Stimulated activated CD4-positive, alpha-beta T cell treated with anti-CD3 and anti-CD28 coated beads, Interleukin-1b, Interleukin-23, amount 100 ng/mL, for 24 hours (primary cell): Measurements from ENCODE around the gene RPRD2.
"Not testable (repeated sequence)": the region's sequence is repeated elsewhere in the genome, so short reads cannot be mapped to it uniquely, and the experiment has no call there.

Experiments used
- DNase-seq, 4 experiments: peaks; one replicate each; pipeline ENCODE4 v3.0.0-alpha.2; 2020; ENCODE audit warnings: low read depth in 4 of 4, low spot score in 1 of 4

Gene RPRD2

DNA sequence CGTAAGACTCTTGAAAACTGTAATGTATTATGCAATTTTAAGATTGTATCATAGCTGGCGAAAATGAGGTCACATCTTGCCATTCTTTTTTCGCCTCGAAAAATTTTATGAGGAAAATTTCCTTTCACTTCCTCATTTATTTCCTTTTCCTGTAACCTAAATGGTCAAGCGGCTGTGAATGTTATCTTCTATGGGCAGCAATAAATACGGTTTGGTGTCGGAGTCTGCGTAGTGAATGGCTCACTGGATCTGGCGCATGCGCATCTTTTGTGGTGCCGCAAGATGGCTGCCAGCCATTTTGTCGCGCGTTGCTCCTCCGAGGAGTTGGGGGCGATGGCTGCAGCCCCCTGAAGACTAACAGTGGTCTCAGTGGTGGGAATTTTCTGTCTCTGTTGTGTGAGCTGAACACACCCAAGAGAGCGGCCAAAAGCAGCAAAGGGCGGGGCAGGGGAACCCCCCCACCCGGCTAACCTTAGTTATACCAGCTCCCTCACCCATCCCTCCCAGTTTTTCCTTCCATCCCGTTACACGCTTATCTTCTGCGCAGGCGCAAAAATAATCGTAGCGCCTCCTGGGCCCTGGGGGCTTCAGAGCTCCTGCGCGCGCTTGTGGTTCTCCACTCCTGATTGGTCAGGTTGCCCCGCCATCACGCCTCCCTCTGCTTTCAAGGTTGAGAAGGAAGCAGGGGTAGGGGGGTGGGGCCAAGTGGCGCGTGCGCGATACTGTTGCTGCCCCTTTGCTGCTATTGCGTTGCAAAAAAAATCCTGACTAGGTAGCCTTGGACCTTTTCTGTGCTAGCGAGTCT is at the start of gene RPRD2:
Gene RPRD2 (plus strand): TSS at position 722 of the 805 bp plus-strand sequence. CDS start 568 bp downstream, outside the sequence.
- DNase-seq = peak; percentile 90 to 98 (median 98)

DNA sequence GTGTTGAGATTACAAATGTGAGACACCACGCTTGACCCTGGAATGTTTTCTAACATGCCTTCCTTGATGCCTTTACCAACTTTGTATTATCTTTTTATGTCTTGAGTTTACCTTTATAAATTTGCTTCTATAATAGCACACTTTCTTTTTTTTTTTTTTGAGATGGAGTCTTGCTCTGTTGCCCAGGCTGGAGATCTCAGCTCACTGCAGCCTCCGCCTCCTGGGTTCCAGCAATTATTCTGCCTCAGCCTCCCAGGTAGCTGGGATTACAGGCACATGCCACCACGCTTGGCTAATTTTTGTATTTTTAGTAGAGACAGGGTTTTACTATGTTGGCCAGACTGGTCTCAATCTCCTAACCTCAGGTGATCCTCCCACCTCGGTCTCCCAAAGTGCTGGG is 49.3 kb upstream of the RPRD2 start:
- DNase-seq = not testable (repeated sequence)

DNA sequence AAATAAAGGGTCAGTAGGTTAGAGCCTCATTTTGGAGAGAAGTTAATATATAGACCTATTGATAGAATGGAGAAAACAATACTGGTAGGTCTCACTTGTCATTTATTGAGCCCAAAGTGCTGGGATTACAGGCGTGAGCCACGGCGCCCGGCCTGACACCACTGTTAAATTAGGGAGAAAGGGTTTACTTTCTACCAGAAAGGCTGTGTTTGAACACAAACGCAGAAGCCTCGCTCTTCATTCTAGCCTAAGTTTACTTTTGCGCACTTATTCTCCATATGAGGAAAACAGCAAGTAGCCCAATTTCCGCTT is 43.3 kb upstream of the RPRD2 start:
- DNase-seq = no peak

DNA sequence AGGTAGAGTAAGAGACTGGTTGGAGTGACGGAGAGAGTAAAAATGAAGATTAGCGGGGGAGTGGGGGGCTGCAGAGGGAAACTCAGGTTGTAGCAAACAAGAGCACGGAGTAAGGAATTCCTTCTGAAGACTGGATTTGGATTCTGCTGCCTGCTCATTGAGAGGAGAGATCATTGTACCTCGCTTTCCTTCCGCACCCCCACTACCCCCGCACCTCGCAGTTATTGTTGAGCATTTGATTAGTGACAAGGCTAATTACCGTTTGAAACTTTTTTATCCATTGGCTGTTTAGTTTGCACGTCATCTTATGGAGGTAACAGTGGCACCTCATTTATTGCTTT is 42.2 kb upstream of the RPRD2 start:
- DNase-seq = peak in 1 of 4 experiments; percentile 1

DNA sequence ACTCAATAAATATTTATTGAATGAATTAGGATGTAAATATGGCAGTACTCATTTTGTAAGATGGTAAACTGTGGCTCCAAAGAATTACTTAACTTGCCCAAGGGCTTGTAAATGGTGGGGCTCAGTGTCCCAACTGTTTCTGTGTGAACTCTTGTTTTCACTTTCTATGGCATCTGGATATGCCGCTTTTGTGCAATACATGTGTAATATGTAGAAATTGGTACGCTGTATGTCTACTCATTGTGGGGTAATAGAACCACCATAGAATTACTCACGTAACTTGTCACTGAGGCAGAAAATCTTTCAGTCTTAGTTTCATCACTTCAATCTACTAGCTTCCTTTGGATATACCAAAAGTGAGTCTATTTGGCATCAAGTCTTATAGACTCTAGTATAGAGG is 41.6 kb upstream of the RPRD2 start:
- peak in 1 of 4 experiments; percentile 5 for DNase-seq

DNA sequence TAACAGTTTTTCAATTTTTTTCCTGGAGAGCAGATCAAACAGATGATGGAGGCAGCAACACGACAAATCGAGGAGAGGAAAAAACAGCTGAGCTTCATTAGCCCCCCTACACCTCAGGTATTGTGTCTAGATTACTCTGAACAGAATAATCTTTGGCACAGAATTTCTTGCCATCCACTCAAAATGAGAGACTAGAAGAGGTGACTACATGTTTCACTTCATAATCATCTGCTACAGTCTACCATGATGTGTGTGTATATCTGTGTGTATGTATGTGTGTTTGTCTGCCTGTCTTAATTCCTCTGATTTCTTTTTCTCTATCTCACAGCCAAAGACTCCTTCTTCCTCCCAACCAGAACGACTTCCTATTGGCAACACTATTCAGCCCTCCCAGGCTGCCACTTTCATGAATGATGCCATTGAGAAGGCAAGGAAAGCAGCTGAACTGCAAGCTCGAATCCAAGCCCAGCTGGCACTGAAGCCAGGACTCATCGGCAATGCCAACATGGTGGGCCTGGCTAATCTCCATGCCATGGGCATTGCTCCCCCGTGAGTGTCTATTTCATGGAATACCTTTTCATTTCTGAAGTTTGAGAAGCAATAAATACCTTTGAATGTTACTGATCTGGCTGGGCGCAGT is 31.2 kb upstream of the RPRD2 start:
- DNase-seq = no peak

DNA sequence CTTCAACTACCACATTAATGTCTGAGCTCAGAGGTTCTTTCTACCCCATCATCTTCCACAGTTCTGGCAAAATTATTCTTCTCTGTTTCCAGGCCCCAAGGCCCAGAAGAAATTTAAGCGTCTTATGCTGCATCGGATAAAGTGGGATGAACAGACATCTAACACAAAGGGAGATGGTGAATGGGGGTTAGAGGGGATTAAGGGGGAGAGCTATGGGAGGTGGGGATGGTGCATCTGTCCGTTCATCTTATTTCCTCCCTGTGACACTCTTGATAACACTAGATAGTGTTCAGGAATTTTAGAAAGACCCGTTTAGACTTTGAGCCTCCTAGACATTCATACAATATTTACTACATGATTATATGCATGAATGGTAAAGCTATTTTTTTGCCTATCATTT is 17.6 kb upstream of the RPRD2 start:
- no peak for DNase-seq

DNA sequence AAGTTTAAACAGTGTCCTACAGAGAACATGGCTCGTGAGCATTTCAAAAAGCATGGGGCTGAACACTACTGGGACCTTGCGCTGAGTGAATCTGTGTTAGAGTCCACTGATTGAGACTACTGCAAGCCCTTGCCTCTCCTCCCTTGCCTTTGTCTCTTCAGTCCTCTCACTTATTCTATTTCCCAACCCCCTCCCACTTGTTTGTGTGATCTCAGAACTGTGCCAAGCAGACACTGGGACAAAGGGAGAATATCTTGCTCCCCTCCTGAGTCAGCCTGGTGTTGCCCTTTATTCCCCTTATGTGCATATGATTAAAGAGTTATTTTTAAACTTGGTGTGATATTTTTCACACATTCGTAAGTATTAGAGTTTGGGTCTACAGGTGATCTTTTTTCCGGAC is 11.1 kb upstream of the RPRD2 start:
- DNase-seq = no peak

DNA sequence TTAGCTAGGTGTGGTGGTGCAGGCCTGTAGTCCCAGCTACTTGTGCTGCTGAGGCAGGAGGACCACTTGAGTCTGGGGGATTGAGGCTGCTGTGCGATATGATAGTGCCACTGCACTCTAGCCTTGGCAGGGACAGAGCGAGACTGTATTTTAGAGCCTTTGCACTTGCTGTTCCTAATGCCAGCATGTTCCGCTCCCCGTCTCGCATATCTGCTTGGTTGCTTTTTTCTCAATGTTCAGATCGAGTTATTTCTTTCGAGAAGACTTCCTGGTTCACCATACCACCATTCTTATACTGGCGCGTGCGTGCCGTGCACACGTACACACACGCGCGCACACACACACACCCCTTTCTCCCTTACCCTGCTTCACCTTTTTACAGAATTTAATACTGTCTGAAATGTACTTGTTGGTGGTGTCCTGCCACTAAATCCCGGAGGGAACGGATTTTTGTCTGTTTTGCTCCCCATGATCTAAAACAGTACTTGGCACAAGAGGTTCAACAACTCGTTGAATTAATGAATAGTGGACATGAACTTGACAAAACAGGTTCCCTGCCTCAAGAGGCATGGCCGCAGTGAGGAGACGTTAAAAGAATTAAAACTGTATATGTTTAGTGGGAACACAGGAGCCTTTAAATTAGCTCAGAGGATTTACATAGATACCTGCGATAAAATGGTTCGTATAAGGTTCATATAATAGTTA is 1.1 kb upstream of the RPRD2 start:
- DNase-seq = no peak

DNA sequence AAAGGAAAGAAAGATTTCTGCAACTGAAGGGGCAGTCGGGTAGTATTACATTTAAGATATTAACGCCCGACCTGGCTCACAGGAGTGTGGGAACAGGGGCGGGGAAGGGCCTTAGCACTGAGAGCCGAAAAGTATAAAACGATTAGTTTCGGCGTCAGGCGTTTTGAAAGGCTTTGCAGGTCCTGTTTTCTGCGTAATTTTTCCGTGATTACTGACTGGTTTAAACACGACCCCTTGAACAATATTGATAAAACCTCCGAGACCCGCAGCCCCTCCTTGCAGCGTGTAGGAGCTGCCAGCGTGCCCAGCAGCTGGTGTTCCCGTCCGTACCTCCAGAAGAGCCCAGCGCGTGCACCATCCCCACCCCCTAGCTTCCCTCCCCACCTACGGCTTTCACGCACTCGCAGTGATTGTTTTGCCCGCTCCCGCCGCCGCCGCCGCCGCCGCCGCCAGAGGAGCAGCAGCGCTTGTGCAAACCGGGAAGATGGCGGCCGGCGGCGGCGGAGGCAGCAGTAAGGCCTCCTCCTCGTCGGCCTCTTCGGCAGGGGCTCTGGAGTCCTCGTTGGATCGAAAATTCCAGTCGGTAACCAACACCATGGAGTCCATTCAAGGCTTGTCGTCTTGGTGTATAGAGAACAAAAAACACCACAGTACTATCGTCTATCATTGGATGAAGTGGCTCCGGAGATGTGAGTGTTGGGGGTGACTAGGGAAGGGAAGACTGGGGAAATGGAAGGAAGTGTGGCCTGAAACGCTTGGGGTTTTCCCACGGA is 470 bp downstream of the RPRD2 start:
- DNase-seq = peak; percentile 49 to 68 (median 60)

DNA sequence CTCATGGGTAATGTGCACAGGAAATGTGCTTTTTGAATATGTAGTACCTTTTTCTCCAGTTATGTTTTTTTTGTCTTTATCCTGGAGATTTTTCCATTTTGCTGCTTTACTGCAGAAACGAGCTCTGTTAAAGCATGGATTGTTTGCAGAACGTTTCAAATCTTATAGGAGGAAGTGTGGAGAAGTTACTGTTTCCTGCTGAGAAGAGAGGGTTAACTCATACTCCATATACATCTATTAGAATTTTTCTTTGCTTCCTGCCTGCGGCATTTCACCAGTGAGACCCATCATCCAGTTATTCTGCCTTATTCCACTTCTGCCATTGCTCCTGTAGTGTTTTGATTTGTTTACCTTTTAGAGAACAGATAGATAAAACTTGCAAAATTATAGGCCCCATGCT is 2.0 kb downstream of the RPRD2 start:
- no peak for DNase-seq

DNA sequence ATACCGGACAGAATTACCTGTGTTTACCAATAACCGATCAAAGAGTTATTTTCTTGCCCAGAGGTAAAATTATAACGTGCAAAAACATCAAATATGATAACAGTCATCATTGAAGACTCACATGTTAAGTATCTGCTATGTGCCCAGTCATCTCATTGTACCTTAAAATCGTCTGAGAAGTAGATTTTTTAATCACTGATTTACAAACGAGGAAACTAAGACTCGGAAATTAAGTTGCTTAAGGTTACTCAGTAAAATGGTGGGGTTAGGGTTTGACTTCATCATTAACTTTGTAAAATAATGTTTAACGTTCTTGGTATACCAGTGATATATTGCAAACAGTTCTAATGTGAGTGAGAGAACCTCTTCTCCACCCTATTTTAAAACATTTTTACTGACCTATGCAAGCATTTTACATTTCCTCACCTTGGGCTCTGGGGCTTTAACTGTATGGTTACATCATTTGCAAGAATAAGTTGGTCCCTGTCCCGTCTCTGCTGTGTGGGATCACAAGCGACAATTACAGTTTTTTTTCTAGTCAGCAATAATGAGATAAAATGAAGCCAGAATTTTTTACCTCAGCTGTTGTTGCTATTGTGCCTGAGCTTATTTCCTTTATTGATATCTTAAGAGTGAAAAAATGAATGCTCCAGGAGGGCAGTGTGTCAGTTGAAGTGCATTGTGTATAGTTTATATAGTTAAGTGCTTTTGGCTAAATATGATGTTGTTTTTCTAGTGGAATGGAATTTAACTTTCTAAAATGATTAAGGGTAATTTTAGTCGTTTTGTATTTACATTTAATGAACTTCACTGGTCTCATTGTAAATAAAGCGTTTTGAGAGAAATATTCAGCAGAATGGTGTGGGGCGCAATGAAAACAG is 2.7 kb downstream of the RPRD2 start:
- DNase-seq = no peak

DNA sequence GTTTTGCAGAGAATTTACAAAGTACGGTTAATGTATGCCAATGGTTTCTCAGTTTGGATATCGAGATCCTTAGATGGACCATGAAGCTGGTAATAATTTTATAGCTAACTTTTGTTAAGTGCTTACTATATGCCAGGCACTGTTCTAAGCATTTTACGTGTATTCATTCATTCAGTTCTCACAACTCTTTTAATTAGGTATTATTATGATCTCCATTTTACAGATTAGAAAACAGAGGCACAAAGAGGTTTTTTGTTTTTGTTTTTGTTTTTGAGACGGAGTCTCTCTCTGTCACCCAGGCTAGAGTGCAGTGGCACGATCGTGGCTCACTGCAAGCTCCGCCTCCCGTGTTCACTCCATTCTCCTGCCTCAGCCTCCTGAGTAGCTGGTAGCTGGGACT is 7.2 kb downstream of the RPRD2 start:
- DNase-seq = no peak

DNA sequence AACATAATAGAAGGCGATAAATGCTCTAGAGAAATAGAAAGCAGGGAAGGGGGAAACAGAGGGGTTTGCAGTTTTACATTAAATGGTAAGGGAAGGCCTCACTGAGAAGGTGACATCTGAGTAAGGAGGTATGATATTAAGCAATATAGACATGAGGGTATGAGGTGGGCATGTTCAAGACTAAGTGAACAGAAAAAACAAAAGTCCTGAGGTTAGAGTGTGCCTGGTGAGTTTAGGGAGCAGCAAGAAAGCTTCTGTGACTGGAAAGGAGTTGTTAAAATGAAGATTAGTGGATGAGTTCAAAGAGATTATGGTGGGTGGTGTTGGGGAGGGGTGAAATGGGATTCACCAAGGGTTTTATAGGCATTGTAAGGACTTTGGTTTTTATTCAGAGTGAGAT is 8.6 kb downstream of the RPRD2 start:
- no peak for DNase-seq

DNA sequence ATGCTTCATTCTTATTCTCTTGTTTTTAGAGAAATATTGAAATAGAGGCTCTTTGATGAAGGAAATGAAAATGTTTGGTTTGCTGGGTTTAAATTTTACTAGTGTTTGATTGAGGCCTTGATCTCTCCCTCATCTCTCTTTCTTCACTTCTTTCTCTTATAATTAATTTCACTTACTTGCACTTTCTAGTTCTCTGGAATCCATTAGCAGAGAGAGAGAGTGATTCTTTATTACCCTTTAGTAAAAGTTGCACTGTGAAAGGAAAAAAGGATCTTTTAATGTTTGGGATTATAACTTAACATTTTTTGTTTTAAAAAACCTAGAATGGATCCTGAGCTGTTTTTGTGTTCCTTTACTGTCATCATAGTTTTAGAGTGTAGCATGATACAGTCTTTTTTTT is 12.2 kb downstream of the RPRD2 start:
- DNase-seq = no peak

DNA sequence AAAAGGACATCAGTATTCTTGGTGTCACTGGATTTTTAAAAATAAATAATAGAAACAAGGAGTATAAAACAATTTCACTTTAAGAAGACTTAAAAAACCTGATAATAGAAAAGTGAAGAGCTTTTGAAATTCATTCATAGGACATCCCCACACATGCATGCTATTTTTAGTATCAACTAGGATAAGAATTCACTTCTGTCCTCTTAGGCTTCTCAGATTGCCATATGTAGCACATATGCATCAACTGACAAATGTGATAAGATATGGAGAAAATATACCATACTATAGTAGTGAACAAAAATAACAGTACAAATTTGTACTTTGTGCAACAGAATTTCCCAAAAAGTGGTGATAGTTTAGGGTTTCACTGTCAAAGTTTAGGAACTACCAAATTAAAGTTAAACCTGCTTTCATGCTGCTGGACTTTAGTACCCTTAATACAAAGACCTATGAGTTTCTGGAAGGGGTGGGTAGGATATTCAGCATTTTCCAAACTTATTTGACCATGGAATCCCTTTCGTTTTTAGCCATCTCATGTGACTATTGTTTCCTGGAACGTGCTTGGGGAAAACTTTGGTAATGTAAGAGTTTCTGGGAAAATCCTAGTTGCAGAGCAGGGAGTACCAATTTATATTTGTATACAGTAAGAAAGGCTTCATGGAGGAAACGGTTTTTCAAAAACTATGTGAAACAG is 19.8 kb downstream of the RPRD2 start:
- no peak for DNase-seq

DNA sequence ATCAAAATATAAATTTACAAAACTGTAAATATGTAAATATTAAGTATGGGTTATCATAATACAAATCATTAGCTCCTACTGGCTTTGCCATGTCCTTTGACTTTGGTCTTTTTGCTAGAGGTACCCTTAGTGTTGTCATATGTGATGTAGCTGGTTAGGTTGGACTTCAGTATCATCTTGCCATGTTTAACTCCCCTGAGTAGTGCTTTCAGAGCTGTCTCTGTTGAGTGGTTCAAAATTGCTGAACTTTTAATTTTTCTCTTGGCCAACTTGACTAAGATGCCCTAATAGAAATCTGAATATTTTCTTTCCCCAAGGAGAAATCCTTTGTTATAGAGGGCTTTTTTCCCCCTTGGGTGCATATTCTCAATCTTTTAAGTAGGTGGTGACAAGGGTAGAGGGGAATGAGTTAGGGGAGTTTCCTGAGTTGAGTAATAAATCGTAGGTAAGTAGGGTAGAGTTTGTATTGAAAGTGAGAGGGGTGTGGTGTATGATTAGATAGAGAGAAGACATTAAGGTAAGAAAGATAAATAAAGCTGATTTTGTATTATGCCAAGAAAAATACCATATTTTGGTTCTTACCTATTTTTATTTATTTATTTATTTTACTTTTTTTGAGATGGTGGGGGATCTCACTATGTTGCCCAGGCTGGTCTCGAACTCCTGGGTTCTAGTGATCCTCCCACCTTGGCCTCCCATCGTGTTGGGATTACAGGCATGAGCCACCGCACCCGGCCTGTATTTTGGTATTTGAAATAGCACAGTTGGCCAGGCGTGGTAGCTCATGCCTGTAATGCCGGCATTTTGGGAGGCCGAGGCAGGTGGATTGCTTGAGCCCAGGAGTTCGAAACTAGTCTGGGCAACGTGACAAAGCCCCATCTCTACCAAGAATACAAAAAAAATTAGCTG is 21.8 kb downstream of the RPRD2 start:
- DNase-seq = no peak

DNA sequence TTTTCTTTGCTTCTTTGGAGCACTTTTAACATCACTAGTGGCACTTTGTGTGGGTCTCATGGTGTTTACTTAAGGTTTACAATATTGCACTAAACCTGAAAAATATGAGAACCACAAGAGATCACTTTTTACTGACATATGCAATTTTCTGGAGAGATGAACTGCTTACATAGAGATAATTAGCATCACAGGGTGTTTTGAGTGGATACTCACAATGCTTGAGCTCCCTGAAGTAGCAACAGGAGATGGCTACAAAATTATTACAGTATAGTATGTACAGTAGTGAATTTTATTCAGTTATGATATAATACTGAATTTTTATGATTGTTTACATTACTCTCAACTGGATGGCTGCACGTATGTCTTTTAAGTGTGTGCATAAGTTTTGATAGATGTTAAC is 22.6 kb downstream of the RPRD2 start:
- DNase-seq = no peak

DNA sequence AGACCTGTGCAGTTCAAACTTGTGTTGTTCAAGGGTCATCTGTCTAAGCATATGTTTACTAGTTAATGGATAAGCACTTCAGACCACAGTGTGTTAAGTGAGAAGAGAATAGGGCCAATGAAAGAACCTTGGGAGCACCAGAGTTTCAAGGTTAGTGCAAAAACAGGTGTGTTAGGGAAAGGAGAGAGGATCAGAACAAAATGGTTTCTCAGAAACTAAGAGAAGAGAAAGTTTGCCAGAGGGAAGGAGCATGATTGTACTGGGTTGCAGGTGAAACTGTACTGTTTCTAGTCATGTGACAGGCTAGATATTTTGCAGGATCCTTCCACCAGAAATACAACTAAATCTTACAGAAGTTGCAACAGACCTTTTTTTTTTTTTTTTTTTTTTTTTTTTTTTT is 23.3 kb downstream of the RPRD2 start:
- no peak for DNase-seq
